Measurements from ENCODE around the gene AKAP6. TPM values are rescaled to one million over a fixed set of nuclear protein-coding genes. Genes with fewer than 3 reads are reported as not detected.

Gene AKAP6
- total RNA-seq, 1 donor from 2014 or later, result 2.8 TPM

- no peaks in the 10 kb centered on the region for H3K79me2 ChIP-seq (ENCODE audit: insufficient read depth, low read length)
- Mint-ChIP-seq H3K27me3 (ENCODE audit: low read depth, unreplicated experiment) (no peaks in the 10 kb centered on the region), H3K9me3 (ENCODE audit: unreplicated experiment) (peaks cover 5% of the 10 kb centered on the region), H3K4me3 (ENCODE audit: unreplicated experiment) (no peak overlapping the region), H3K27ac (ENCODE audit: unreplicated experiment) (peak overlapping the region; percentile 6), H3K36me3 (ENCODE audit: low read depth, unreplicated experiment) (no peaks in the 10 kb centered on the region), H3K4me1 (ENCODE audit: low read depth, unreplicated experiment) (peaks cover 18% of the 10 kb centered on the region)
- H3K4me1 ChIP-seq (ENCODE audit: insufficient read depth, low read length), result peaks cover 18% of the 10 kb centered on the region
- DNase-seq (ENCODE audit: low read depth) (no peak), FAIRE-seq (no peak)
- H3K36me3 ChIP-seq (ENCODE audit: insufficient read depth, low read length), result no peaks in the 10 kb centered on the region
- no peak overlapping the region for H3K27ac ChIP-seq (ENCODE audit: low read depth, low read length)
- TF ChIP-seq CTCF (IDR thresholded peaks at IDR 0.05; ENCODE audit: insufficient read depth, low read depth, low read length), result no peak
- TF ChIP-seq EZH2 (IDR thresholded peaks at IDR 0.05; ENCODE audit: insufficient read depth, low read length), result no peak
- no peaks in the 10 kb centered on the region for H3K27me3 ChIP-seq (ENCODE audit: insufficient read depth, low read length)
- H3K9ac ChIP-seq (ENCODE audit: low read length), result no peak overlapping the region
- peaks cover 5% of the 10 kb centered on the region for H3K9me3 ChIP-seq (ENCODE audit: insufficient read depth, low read depth, low read length)
- H4K20me1 ChIP-seq (ENCODE audit: insufficient read depth, low read length), result no peaks in the 10 kb centered on the region
- H2AFZ ChIP-seq (ENCODE audit: low read depth, low read length), result no peak overlapping the region
- H3K4me3 ChIP-seq (ENCODE audit: insufficient read depth, low read depth, low read length), result no peak overlapping the region
- H3K4me2 ChIP-seq (ENCODE audit: low read length), result peak overlapping the region; percentile 41
Measured at GRCh38 chr14:32426586-32427388, 97.7 kb downstream of the AKAP6 start.

GRCh38 chr14:32427726-32428528 lies 98.8 kb downstream of the AKAP6 start:
- H2AFZ ChIP-seq (ENCODE audit: low read depth, low read length), result peak overlapping the region; percentile 54
- H3K27ac ChIP-seq (ENCODE audit: low read depth, low read length), result no peak overlapping the region
- peaks cover 18% of the 10 kb centered on the region for H3K4me1 ChIP-seq (ENCODE audit: insufficient read depth, low read length)
- FAIRE-seq, result no peak
- peak; percentile 25 for DNase-seq (ENCODE audit: low read depth)
- Mint-ChIP-seq H3K36me3 (ENCODE audit: low read depth, unreplicated experiment) (no peaks in the 10 kb centered on the region), H3K27ac (ENCODE audit: unreplicated experiment) (no peak overlapping the region), H3K4me1 (ENCODE audit: low read depth, unreplicated experiment) (peaks cover 13% of the 10 kb centered on the region), H3K27me3 (ENCODE audit: low read depth, unreplicated experiment) (no peaks in the 10 kb centered on the region), H3K9me3 (ENCODE audit: unreplicated experiment) (no peaks in the 10 kb centered on the region), H3K4me3 (ENCODE audit: unreplicated experiment) (no peak overlapping the region)
- H4K20me1 ChIP-seq (ENCODE audit: insufficient read depth, low read length), result no peaks in the 10 kb centered on the region
- no peaks in the 10 kb centered on the region for H3K36me3 ChIP-seq (ENCODE audit: insufficient read depth, low read length)
- H3K79me2 ChIP-seq (ENCODE audit: insufficient read depth, low read length), result no peaks in the 10 kb centered on the region
- peak overlapping the region; percentile 45 for H3K4me2 ChIP-seq (ENCODE audit: low read length)
- H3K27me3 ChIP-seq (ENCODE audit: insufficient read depth, low read length), result no peaks in the 10 kb centered on the region
- TF ChIP-seq EZH2 (IDR thresholded peaks at IDR 0.05; ENCODE audit: insufficient read depth, low read length) (no peak), CTCF (IDR thresholded peaks at IDR 0.05; ENCODE audit: insufficient read depth, low read depth, low read length) (no peak)
- H3K9ac ChIP-seq (ENCODE audit: low read length), result no peak overlapping the region
- no peaks in the 10 kb centered on the region for H3K9me3 ChIP-seq (ENCODE audit: insufficient read depth, low read depth, low read length)
- no peak overlapping the region for H3K4me3 ChIP-seq (ENCODE audit: insufficient read depth, low read depth, low read length)
